NCI-H2029 (cell line): Measurements from ENCODE around the gene NAGS.
A peak's percentile ranks its signal among the peaks of the same experiment; 100 is the strongest.
"Not testable (repeated sequence)": the region's sequence is repeated elsewhere in the genome, so short reads cannot be mapped to it uniquely, and the experiment has no call there.

Experiments used
- DNase-seq: peaks from one replicate; lab custom pipeline; 2025; lab: John Stamatoyannopoulos, UW

The NAGS gene

GRCh38 chr17:44006598-44007345 is 2.4 kb downstream of the NAGS start:
- peak; percentile 90 for DNase-seq

GRCh38 chr17:44007346-44008204 is 3.2 kb downstream of the NAGS start:
- DNase-seq = no peak

DNA sequence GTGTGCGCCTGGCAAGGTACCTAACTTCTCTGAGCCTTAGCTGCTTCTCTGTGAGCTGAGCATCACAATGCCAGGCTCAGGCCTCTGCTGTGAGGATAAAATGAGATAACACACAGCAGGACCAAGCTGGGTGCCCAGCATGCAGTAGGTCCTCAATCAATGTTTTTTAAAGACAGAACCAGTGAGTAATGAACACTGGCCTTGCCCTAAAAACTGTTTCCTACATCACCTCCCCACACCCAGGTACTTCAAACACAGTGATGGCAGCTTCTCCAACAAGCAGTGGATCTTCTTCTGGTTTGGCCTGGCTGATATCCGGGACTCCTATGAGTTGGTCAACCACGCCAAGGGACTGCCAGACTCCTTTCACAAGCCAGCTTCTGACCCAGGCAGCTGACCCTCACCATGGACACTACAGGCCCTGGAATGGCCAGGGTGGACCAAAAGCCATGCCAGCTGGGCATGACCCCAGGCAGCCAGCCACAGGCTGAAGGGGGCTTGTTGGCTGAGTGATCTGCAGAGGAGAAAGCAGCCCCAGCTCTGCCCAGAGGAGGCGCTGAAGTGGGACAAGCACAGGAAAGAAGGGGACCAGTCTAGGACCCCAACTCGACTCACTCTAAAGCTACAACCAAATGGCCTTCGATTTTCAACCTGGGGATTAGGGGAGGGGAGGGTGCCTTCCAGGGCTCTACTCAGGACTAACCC is 3.9 kb downstream of the NAGS start:
- no peak for DNase-seq

DNA sequence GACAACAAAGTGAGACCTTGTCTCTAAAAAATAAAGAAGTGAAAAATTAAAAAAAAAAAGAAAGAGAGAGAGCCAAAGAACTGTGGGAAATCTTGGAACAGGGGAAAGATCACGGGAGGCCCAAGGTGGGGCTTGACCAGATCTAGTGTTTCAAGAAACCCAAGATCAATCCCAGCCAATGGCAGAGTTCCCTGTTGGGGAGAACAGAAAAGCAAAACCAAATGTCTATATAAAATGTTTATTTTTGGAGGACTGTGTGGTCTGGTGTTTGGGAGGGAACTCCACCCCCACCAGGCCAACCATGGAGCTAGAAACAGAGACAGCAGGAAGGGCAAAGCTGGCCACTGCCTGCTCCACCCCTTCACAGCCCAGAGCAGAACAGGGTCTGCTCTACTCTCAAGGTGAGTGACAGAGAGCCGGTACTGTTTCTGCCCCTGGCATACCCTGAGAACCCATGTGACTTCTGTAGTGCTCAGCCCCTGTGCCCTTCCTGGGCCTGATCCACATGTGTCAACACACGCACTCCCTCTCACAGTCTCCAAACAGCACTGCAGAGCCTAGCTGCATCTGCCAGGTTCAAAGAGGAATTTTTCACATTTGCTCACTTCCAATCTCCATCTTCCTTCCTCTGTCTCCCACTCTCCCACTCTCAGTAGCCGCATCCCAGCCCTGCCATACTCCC is 6.7 kb downstream of the NAGS start:
- DNase-seq = no peak

GRCh38 chr17:44011876-44012275 is 7.5 kb downstream of the NAGS start:
- no peak for DNase-seq

DNA sequence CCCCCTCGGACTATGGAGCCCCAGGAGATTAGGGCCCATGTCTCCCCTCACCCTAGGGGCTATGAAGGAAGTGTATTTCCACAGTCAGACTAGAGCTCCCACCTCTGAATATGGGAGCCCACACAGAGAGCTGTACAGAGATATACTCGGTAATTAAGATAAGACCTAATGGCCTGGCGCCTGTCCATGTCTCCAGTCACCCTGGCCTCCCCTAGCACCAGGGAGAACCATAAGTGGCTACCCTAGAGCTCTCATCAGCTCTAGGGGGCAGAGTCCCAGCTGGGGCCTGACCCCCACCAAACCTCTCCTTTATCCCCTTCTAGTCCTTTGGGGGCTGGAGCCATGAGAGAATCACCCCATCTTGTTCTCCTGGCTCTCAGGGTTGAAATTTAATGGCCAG is 8.0 kb downstream of the NAGS start:
- DNase-seq = no peak

DNA sequence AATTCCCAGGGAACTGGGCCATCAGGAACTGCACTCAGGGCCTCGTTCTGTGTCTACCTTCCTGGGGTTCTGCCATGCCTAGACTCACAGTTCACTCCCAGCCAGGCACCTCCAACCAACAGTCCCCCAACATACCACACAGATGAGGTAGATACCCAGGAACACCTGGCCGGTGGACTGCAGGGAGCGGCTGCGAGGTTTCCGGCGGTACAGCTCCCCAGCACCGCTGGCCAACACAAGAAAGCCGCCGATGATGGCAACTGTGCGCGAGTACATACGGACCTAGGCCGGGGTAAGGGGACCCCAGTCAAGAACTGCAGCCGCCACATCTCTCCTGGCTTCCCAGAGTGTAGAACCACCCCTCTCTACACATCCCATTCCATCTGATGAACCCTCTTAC is 8.5 kb downstream of the NAGS start:
- DNase-seq = no peak

GRCh38 chr17:44014133-44014436 is 9.7 kb downstream of the NAGS start:
- no peak for DNase-seq

- peak; percentile 72 for DNase-seq
These were observed 10.2 kb downstream of the NAGS start, which contains the start of gene TMEM101 for GRCh38 chr17:44014437-44015172. TSS of gene TMEM101 (minus strand) at chr17:44014963. CDS start at chr17:44014952, 11 bp downstream.

- DNase-seq = not testable (repeated sequence)
These were observed 16.8 kb downstream of the NAGS start for GRCh38 chr17:44021227-44021626.

DNA sequence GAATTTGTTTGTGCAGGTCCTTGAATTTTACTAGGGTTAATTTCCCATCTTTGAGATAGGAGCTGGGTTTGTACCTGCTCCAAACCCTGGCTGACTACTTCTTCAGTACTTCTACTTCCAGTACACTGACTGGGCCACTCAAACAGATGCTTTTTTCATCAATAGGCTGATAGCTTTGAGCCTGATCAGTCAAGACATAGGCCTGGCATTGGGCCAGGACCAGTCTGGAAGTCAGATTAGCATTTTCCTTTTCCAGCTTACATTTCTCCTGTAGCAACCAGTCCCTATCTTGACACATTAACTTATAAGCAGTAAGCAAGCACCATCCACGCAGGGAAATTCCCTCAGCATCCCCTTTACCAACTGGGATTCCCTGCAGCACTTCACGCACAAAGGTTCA is 17.8 kb downstream of the NAGS start:
- no peak for DNase-seq

GRCh38 chr17:44023545-44024270 is 19.3 kb downstream of the NAGS start:
- DNase-seq = no peak

- DNase-seq = peak; percentile 93
These were observed 19.8 kb downstream of the NAGS start for GRCh38 chr17:44024271-44024663.

DNA sequence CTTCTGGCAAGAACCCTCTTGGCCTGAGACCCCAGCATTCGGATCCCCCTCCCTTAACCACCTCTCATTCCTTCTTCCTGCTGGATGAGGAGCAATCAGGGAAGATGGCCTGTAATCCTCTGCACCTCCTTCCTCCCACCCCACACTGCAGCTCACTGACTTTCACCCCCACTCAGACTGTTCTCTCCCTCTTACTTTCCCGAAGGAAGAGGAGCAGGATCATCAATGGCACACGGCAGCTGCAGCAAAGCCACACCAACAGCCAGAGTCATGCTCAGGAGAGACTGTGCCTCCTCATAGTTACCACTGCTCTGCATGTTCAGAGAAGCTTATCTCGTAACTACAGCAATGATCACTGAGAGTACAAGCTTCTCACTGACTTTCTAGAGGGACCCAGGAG is 20.4 kb downstream of the NAGS start:
- no peak for DNase-seq

GRCh38 chr17:44029736-44030135 is 25.3 kb downstream of the NAGS start:
- no peak for DNase-seq

DNA sequence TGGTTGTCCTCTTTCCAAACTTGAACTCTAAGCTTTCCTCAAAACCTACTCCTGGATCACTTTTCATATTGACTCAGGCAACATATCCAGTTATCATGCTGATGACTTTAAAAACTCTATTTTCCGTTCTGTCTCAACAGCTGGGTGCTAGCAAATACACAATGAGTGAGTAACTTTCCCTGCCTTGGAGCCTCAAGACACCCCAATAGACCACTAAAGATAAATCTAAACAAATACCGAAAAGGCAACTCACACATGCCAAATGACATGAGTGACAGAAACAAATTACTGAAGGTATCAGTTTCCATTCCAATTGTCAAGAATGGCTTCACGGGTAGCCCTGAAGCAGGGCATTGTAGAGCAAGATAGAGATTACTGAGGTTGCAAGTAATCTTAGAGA is 26.1 kb downstream of the NAGS start:
- DNase-seq = no peak

- DNase-seq = no peak
These were observed 29.5 kb downstream of the NAGS start for GRCh38 chr17:44033861-44034408.

GRCh38 chr17:44034688-44035087 is 30.3 kb downstream of the NAGS start:
- not testable (repeated sequence) for DNase-seq

- no peak for DNase-seq
These were observed 33.0 kb downstream of the NAGS start for GRCh38 chr17:44037471-44037870.

DNA sequence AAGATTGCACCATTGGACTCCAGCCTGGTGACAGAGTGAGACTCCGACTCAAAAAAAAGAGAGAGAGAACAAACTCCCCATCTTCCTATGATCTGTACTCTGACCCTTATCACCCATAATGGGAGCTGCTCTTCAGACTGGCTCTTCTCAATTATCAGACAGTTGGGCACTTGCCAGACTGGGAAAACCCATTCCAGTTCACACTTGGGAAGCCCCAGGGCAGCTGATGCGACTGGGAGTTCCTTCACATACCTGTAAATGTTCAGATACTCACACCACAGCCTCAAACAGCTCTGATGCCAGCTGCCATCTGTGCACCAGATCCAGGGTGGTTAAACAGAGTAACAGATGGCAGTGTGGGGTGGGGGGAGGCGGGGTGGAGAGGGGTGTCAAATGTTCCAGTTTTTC is 34.2 kb downstream of the NAGS start:
- no peak for DNase-seq
